ENCODE measurements around the gene JADE3. TPM values are rescaled to one million over a fixed set of nuclear protein-coding genes. Genes with fewer than 3 reads are reported as not detected.

Gene JADE3
- total and polyA plus RNA-seq, 11 donors, result 1.4 to 11.2 (median 5.9) TPM

DNA sequence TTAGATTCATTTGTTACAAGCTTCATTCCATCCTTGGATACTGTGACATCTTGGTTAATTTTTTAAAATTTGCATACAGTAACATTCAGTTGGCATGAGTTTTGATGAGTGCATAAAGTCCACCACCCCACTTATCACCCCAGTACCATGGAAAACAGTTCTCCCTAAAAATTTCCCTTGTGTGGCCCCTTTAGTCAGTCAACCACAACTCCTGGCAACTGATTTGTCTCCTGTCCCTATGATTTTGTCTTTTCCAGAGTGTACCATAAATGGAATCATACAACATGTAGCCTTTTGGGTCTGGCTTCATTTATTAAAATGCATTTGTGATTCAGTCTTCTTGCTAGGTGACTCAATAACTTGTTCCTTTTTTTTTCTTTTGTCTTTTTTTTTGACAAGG is 45.5 kb upstream of the JADE3 start:
- Histone ChIP-seq H3K27ac (no peak overlapping the region), H3K27me3 (no peaks in the 10 kb centered on the region), H3K4me1 (no peaks in the 10 kb centered on the region), H3K36me3 (peaks cover 0 to under 1% (median 0%) of the 10 kb centered on the region in 9 donors), H3K9me3 (no peaks in the 10 kb centered on the region), H3K4me3 (no peak overlapping the region)
- intact Hi-C loops (cut with DNase I), result no loop called here
- ATAC-seq, result no peak
- no peak for DNase-seq
- no peak for TF ChIP-seq POLR2A (IDR thresholded peaks at IDR 0.05)
- no peak for TF ChIP-seq CTCF (IDR thresholded peaks at IDR 0.05)

- intact Hi-C loops (cut with DNase I), result no loop called here
- no peaks in the 10 kb centered on the region for H3K36me3 ChIP-seq
These were observed 38.5 kb upstream of the JADE3 start for GRCh38 chrX:46873746-46874145.

GRCh38 chrX:46876901-46877300 is 35.3 kb upstream of the JADE3 start:
- Histone ChIP-seq H3K27ac (no peak overlapping the region), H3K4me3 (no peak overlapping the region), H3K27me3 (peaks cover 0 to 19% (median 0%) of the 10 kb centered on the region in 9 donors), H3K4me1 (no peaks in the 10 kb centered on the region), H3K9me3 (no peaks in the 10 kb centered on the region), H3K36me3 (peaks cover 0 to 22% (median 5%) of the 10 kb centered on the region in 9 donors)
- intact Hi-C loops (cut with DNase I), result no loop called here
- DNase-seq (no peak), ATAC-seq (no peak)
- TF ChIP-seq POLR2A (IDR thresholded peaks at IDR 0.05) (no peak), CTCF (IDR thresholded peaks at IDR 0.05) (no peak)

More at GRCh38 chrX:46873746-46874145, 38.5 kb upstream of the JADE3 start:
- H3K4me1 ChIP-seq, result no peaks in the 10 kb centered on the region
- ATAC-seq (no peak), DNase-seq (no peak)
- no peak overlapping the region for H3K27ac ChIP-seq
- no peak overlapping the region for H3K4me3 ChIP-seq
- WGBS, 4 donors, result 19 to 58% (median 47%) methylated on average over 2 of the region's 2 CpGs
- no peak for TF ChIP-seq CTCF (IDR thresholded peaks at IDR 0.05)
- H3K27me3 ChIP-seq, result peaks cover 0 to 15% (median 0%) of the 10 kb centered on the region in 9 donors
- no peaks in the 10 kb centered on the region for H3K9me3 ChIP-seq

DNA sequence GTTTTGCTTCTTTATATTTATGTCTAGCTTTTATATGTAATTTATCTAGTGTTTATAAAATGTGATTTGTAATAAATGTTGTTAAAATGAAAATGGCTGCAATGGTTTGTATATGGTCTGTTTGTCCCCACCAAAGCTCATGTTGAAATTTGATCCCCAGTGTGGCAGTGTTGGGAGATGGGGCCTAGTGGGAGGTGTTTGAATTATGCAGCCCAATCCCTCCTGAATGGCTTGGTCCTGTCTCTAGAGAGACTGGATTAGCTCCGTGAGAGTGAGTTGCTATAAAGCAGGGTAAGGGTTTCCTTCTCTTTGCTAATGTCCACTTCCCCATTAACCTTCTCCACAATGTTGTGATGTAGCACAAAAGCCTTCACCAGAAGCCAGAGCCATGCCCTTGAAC is 30.0 kb upstream of the JADE3 start:
- Histone ChIP-seq H3K4me1 (no peaks in the 10 kb centered on the region), H3K27me3 (peaks cover 0 to 7% (median 0%) of the 10 kb centered on the region in 9 donors), H3K4me3 (no peak overlapping the region), H3K9me3 (no peaks in the 10 kb centered on the region), H3K36me3 (peaks cover 0 to 23% (median 13%) of the 10 kb centered on the region in 9 donors), H3K27ac (no peak overlapping the region)
- ATAC-seq (no peak), DNase-seq (no peak)
- WGBS, 4 donors, result 50 to 88% (median 69%) methylated on average over 1 of the region's 1 CpG
- no peak for TF ChIP-seq POLR2A (IDR thresholded peaks at IDR 0.05)
- no peak for TF ChIP-seq CTCF (IDR thresholded peaks at IDR 0.05)
- intact Hi-C loops (cut with DNase I), result no loop called here

Data from heart left ventricle (tissue), 16 donors.